A673 (cell line): Measurements from ENCODE around the gene LMF1. TPM values are rescaled to one million over a fixed set of nuclear protein-coding genes. Genes with fewer than 3 reads are reported as not detected.

Experiments
- BruUV-seq: library from RNA; stranded (reverse); fragments of 400-500 nt; replicated peaks from 2 replicates; lab custom pipeline; 2021; lab: Mats Ljungman, UMichigan
- CTCF ChIA-PET: fragments of 300-600 bp; sonication (Branson Sonifier 250); formaldehyde crosslinking; loops from one replicate; lab custom pipeline; 2022; ENCODE audit warnings: antibody characterized with exemption; lab: Charles Lee
- POLR2A ChIA-PET: fragments of 300-600 bp; sonication (Branson Sonifier 250); formaldehyde crosslinking; loops from one replicate; lab custom pipeline; 2022; ENCODE audit warnings: antibody characterized with exemption; ENCODE audit not compliant: low non-redundant PET; lab: Charles Lee
- DNase-seq: peaks from one replicate; pipeline ENCODE4 v3.0.0-alpha.2; 2015; ENCODE audit warnings: low spot score
- H3K27ac ChIP-seq: fragments of 200-600 bp; sonication (generic); 2 replicates; pipeline ENCODE4 v1.5.1; 2016; ENCODE audit warnings: mixed run types, low read depth, mild to moderate bottlenecking, mixed read lengths, antibody characterized with exemption, low read length; ENCODE audit not compliant: poor library complexity, severe bottlenecking
- H3K27me3 ChIP-seq: fragments of 200-600 bp; sonication (generic); replicated peaks from 2 replicates; pipeline ENCODE4 v1.6.1; 2017; ENCODE audit warnings: mixed run types, low read depth, mild to moderate bottlenecking, mixed read lengths, antibody characterized with exemption, low read length; ENCODE audit not compliant: insufficient read depth, poor library complexity
- H3K36me3 ChIP-seq: fragments of 200-600 bp; sonication (generic); 2 replicates; pipeline ENCODE4 v1.6.1; 2016; ENCODE audit warnings: mixed run types, mild to moderate bottlenecking, mixed read lengths, antibody characterized with exemption, low read length; ENCODE audit not compliant: insufficient read depth, poor library complexity, severe bottlenecking
- H3K4me1 ChIP-seq: fragments of 200-600 bp; sonication (generic); 2 replicates; pipeline ENCODE4 v1.6.1; 2017; ENCODE audit warnings: mixed run types, mild to moderate bottlenecking, mixed read lengths, antibody characterized with exemption, low read length; ENCODE audit not compliant: insufficient read depth, poor library complexity, severe bottlenecking
- H3K4me3 ChIP-seq: fragments of 200-600 bp; sonication (generic); 2 replicates; pipeline ENCODE4 v1.5.1; 2016; ENCODE audit warnings: low read depth, mixed run types, mild to moderate bottlenecking, mixed read lengths, low read length; ENCODE audit not compliant: poor library complexity, severe bottlenecking
- H3K9me3 ChIP-seq: fragments of 200-600 bp; sonication (generic); 2 replicates; pipeline ENCODE4 v1.6.1; 2016; ENCODE audit warnings: mixed run types, low read depth, mild to moderate bottlenecking, mixed read lengths, antibody characterized with exemption, low read length; ENCODE audit not compliant: poor library complexity, severe bottlenecking
- EZH2 ChIP-seq: fragments of 200-600 bp; sonication (generic); IDR thresholded peaks from 2 replicates; pipeline ENCODE4 v1.6.1; 2017; ENCODE audit warnings: borderline replicate concordance, low read depth, mild to moderate bottlenecking, mixed read lengths, antibody characterized with exemption, low read length; ENCODE audit not compliant: poor library complexity, severe bottlenecking
- intact Hi-C: fragments of 100-400 bp; cut with micrococcal nuclease; formaldehyde crosslinking; loops from one replicate; pipeline ENCODE4 v1.10.0; 2022; ENCODE audit not compliant: unreplicated experiment
- total RNA-seq: library from RNA; stranded (reverse); gene quantifications from 2 replicates; pipeline ENCODE4 v1.2.3, GENCODE V29; 2021
- TF ChIP-seq, protein P1 (sequence below): fragments of 300-800, 200-600 bp; sonication (generic); conservative IDR thresholded peaks from 2 replicates; pipeline ENCODE4 v1.5.1; 2017; ENCODE audit warnings: low read depth, mild to moderate bottlenecking, antibody characterized with exemption, low read length, moderate library complexity, mixed read lengths

The LMF1 gene
- total RNA-seq, 1 experiment from 2014 or later = 21.0 TPM

DNA sequence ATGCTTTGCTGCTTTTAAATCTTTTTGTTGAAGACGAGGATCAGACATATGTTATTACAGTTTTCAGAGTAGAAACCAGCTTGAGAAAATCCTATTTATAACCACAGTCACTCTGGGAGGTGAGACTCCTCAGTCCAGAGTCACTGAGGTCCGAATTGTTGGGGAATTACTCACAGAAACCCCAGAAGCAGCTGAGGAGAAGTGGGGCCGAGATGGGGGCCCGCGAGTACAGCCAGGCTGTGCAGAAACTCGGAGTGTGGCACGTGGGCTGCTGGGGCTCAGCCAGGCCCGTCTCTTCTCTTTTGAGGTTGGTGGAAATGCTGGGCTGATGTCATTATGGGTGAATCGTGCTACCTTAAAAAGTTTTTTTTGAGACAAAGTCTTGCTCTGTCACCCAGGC is 155.8 kb downstream of the LMF1 start:
- Histone ChIP-seq H3K27me3 (no peaks in the 10 kb centered on the region), H3K4me1 (no peaks in the 10 kb centered on the region), H3K9me3 (no peaks in the 10 kb centered on the region), H3K27ac (no peak overlapping the region), H3K4me3 (no peak overlapping the region), H3K36me3 (no peaks in the 10 kb centered on the region)
- DNase-seq = no peak
- no peak for TF ChIP-seq EZH2
- TF ChIP-seq, protein P1, sequence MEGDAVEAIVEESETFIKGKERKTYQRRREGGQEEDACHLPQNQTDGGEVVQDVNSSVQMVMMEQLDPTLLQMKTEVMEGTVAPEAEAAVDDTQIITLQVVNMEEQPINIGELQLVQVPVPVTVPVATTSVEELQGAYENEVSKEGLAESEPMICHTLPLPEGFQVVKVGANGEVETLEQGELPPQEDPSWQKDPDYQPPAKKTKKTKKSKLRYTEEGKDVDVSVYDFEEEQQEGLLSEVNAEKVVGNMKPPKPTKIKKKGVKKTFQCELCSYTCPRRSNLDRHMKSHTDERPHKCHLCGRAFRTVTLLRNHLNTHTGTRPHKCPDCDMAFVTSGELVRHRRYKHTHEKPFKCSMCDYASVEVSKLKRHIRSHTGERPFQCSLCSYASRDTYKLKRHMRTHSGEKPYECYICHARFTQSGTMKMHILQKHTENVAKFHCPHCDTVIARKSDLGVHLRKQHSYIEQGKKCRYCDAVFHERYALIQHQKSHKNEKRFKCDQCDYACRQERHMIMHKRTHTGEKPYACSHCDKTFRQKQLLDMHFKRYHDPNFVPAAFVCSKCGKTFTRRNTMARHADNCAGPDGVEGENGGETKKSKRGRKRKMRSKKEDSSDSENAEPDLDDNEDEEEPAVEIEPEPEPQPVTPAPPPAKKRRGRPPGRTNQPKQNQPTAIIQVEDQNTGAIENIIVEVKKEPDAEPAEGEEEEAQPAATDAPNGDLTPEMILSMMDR = no peak
- no TSS peak for BruUV-seq
- ChIA-PET CTCF (no interaction called here), POLR2A (no interaction called here)
- intact Hi-C loops = loop anchor here (5.0 kb wide), 1 partner anchor 282 kb away; the partner anchor contains the start of gene C1QTNF8

DNA sequence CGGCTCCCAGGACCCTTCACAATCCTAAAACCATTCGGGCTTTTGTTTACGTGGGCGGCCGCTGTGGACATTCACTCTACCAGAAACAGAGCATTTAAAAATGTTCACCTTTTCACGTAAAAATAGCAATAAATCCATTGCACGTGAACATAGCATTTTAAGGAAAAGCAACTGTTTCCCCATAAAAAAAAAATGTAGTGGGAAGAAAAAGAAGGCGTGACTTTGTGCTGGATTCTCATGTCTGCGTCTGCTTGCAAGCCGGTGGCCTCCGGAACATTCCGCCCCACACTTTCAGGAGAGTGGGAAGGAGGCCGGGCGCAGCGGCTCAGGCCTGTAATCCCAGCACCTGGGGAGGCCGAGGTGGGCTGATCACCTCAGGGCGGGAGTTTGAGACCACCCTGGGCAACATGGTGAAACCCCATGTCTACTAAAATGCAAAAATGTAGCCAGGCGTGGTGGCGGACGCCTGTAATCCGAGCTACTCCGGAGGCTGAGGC is 156.8 kb downstream of the LMF1 start:
- Histone ChIP-seq H3K9me3 (no peaks in the 10 kb centered on the region), H3K27ac (no peak overlapping the region), H3K36me3 (no peaks in the 10 kb centered on the region), H3K4me1 (no peaks in the 10 kb centered on the region), H3K27me3 (no peaks in the 10 kb centered on the region), H3K4me3 (peak overlapping the region; percentile 10)
- no peak for TF ChIP-seq EZH2
- TF ChIP-seq, protein P1 = no peak; the same call in 1 of the 2 replicates
- BruUV-seq = no TSS peak
- CTCF ChIA-PET = no interaction called here
- intact Hi-C loops = loop anchor here (2.0 to 5.0 kb wide), 2 partner anchors 241 to 283 kb away; partner anchors contain the start of gene C1QTNF8
- DNase-seq = no peak
- POLR2A ChIA-PET = no interaction called here

DNA sequence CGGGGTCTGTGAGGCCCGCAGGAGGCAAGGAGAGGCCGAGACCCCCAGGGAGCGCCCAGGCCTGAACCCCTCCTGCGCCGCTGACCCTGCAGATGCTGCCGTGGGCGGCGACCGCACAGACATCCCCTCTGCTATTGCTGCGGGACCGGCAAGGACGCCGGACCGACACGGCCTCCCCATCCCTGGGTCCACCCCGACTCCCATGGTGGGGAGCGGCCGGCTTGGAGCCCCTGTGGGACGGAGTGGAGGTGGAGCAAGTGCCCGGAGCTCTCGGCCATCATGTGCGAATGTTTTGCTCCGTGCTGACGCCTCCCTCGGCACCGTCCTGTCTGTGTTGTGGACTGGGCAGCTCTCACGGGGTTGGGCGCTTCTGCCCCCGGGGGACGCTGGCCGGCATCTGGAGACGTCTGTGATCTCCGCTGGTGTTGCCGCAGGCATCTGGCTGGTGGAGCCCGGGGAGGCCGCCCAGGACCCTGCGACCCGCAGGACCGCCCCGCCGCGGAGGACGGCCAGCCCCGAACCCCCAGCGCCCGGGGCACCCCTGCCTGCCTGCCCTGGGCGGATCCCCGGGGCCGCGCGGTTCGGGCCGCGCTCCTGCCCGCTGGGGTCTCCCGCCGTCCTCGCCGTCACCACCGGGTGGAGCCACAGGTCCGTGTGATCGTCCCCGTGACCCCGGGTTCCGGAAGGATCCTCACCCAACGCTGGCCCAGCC is 157.4 kb downstream of the LMF1 start:
- BruUV-seq = no TSS peak
- POLR2A ChIA-PET = no interaction called here
- peak; percentile 49 for DNase-seq
- Histone ChIP-seq H3K36me3 (no peaks in the 10 kb centered on the region), H3K4me3 (peak overlapping the region; percentile 10), H3K27me3 (no peaks in the 10 kb centered on the region), H3K4me1 (no peaks in the 10 kb centered on the region), H3K27ac (no peak overlapping the region), H3K9me3 (no peaks in the 10 kb centered on the region)
- CTCF ChIA-PET = no interaction called here
- no peak for TF ChIP-seq EZH2
- TF ChIP-seq, protein P1 = peak; percentile 72
- intact Hi-C loops = loop anchor here (2.0 to 5.0 kb wide), 2 partner anchors 241 to 284 kb away; partner anchors contain the start of gene C1QTNF8
